Measurements from ENCODE around the gene SUSD3. TPM values are rescaled to one million over a fixed set of nuclear protein-coding genes. Genes with fewer than 3 reads are reported as not detected.

The SUSD3 gene
- total RNA-seq, 1 experiment from 2014 or later: 9.0 TPM

DNA sequence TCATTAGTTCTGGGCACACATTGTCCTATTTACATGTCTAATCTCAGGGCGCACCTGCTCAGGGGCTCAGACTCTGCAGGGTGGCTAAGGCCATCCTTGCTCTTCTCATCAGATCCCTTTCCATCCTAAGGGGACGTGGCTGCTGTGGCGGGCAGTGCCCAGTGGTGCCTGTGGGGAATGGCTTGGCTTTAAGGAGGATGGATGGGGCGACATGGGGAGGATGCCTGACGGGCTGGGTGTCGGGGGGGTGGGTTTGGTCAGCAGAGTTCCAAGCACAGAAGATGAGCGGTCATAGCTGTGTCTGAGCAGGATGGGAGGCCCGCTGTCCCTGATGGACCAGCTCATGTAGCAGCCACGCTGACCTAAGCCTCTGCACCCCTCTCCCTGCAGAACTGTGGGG is 40.9 kb upstream of the SUSD3 start:
- H3K18ac ChIP-seq (ENCODE audit: insufficient read length, low read depth, low read length): no peak overlapping the region
- Mint-ChIP-seq H3K27ac (no peak overlapping the region), H3K4me1 (peaks cover 13 to 23% of the 10 kb centered on the region in 2 experiments), H3K9me3 (no peaks in the 10 kb centered on the region), H3K36me3 (ENCODE audit: insufficient read depth in 1 of 3, low read depth in 3 of 3) (peaks cover 0 to 4% (median 0%) of the 10 kb centered on the region in 3 experiments; a peak in 2 of 7 replicates), H3K4me3 (no peak overlapping the region), H3K27me3 (ENCODE audit: low read depth) (no peaks in the 10 kb centered on the region)
- H3K27me3 ChIP-seq (ENCODE audit: insufficient read depth, low read length): no peaks in the 10 kb centered on the region
- H2BK15ac ChIP-seq (ENCODE audit: low read depth, low read length): no peak overlapping the region
- H3K14ac ChIP-seq (ENCODE audit: insufficient read depth, low read length): no peak overlapping the region; the same call in 1 of the 2 replicates
- H3K4ac ChIP-seq (ENCODE audit: low read depth, low read length): no peak overlapping the region
- no peak overlapping the region for H2BK5ac ChIP-seq (ENCODE audit: insufficient read length, low read length)
- no peak overlapping the region for H3T11ph ChIP-seq (ENCODE audit: low read length)
- H3K9me3 ChIP-seq (ENCODE audit: control insufficient read depth, low read depth, low read length): no peaks in the 10 kb centered on the region
- no peak overlapping the region for H2BK120ac ChIP-seq (ENCODE audit: low read depth, low read length, poor library complexity, severe bottlenecking)
- H2BK20ac ChIP-seq (ENCODE audit: low read depth, low read length, poor library complexity, severe bottlenecking): no peak overlapping the region
- H4K8ac ChIP-seq (replicated peaks; ENCODE audit: insufficient read length, low read depth, low read length): no peak overlapping the region
- no peak overlapping the region for H3K56ac ChIP-seq (ENCODE audit: insufficient read length, low read depth, low read length)
- H3K9ac ChIP-seq (ENCODE audit: extremely low read depth, insufficient read length, low read length): no peak overlapping the region
- whole genome bisulfite sequencing (ENCODE audit: extremely low coverage, insufficient read length, low lambda C conversion rate): no CpG with 5 or more reads among the region's 9 CpGs
- H3K23me2 ChIP-seq (ENCODE audit: insufficient read length, low read depth, low read length, poor library complexity, severe bottlenecking): no peaks in the 10 kb centered on the region
- H4K5ac ChIP-seq (ENCODE audit: insufficient read length, low read depth, low read length): no peak overlapping the region
- no peak overlapping the region for H2AK5ac ChIP-seq (ENCODE audit: insufficient read length, low read length)
- H3K4me2 ChIP-seq (ENCODE audit: insufficient read depth, insufficient read length, low read length): no peak overlapping the region
- no peaks in the 10 kb centered on the region for H3K79me1 ChIP-seq (ENCODE audit: insufficient read depth, low read depth, low read length, poor library complexity, severe bottlenecking)
- no peak overlapping the region for H3K23ac ChIP-seq (ENCODE audit: insufficient read length, low read depth, low read length)
- H3K27ac ChIP-seq (ENCODE audit: insufficient read length, low read depth, low read length): no peak overlapping the region
- no peak overlapping the region for H4K91ac ChIP-seq (ENCODE audit: insufficient read length, low read depth, low read length)
- no peak overlapping the region for H2AFZ ChIP-seq (ENCODE audit: low read length)
- no peak for DNase-seq
- no peaks in the 10 kb centered on the region for H3K79me2 ChIP-seq (ENCODE audit: insufficient read depth, low read length)
- TF ChIP-seq, protein P1, sequence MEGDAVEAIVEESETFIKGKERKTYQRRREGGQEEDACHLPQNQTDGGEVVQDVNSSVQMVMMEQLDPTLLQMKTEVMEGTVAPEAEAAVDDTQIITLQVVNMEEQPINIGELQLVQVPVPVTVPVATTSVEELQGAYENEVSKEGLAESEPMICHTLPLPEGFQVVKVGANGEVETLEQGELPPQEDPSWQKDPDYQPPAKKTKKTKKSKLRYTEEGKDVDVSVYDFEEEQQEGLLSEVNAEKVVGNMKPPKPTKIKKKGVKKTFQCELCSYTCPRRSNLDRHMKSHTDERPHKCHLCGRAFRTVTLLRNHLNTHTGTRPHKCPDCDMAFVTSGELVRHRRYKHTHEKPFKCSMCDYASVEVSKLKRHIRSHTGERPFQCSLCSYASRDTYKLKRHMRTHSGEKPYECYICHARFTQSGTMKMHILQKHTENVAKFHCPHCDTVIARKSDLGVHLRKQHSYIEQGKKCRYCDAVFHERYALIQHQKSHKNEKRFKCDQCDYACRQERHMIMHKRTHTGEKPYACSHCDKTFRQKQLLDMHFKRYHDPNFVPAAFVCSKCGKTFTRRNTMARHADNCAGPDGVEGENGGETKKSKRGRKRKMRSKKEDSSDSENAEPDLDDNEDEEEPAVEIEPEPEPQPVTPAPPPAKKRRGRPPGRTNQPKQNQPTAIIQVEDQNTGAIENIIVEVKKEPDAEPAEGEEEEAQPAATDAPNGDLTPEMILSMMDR (conservative IDR thresholded peaks at IDR 0.05): no peak
- no peaks in the 10 kb centered on the region for H3K4me1 ChIP-seq (ENCODE audit: insufficient read depth, low read length)
- H4K20me1 ChIP-seq (ENCODE audit: control insufficient read depth, insufficient read depth, insufficient read length): no peaks in the 10 kb centered on the region
- no peak overlapping the region for H2BK12ac ChIP-seq (ENCODE audit: insufficient read length, low read depth, low read length)

Data from H9 (cell line).